SK-N-SH treated with all-trans-retinoic acid at 6 μM for 48 hours (cell line): Measurements from ENCODE around the gene PLOD2.

Source experiments
- CREB5 ChIP-seq: fragments of 250-450 bp; sonication (Bioruptor Pico); IDR thresholded peaks from 2 replicates; pipeline ENCODE4 v1.5.1; 2020; ENCODE audit warnings: low read depth, mild to moderate bottlenecking, moderate library complexity
- PATZ1 ChIP-seq: fragments of 250-450 bp; sonication (Bioruptor Pico); IDR thresholded peaks from 2 replicates; pipeline ENCODE4 v1.8.0; 2020; ENCODE audit warnings: mild to moderate bottlenecking, moderate library complexity, borderline replicate concordance
- POU6F1 ChIP-seq: fragments of 250-450 bp; sonication (Bioruptor Pico); IDR thresholded peaks from 2 replicates; pipeline ENCODE4 v1.8.0; 2021; ENCODE audit warnings: low read depth, mild to moderate bottlenecking, moderate library complexity, borderline replicate concordance
- PPARA ChIP-seq: fragments of 250-450 bp; sonication (Bioruptor Pico); IDR thresholded peaks from 2 replicates; pipeline ENCODE4 v1.5.0; 2020; ENCODE audit warnings: mild to moderate bottlenecking, borderline replicate concordance
- TCF4 ChIP-seq: fragments of 250-450 bp; sonication (Bioruptor Pico); IDR thresholded peaks from 2 replicates; pipeline ENCODE4 v1.8.0; 2021; ENCODE audit warnings: mild to moderate bottlenecking, moderate library complexity, borderline replicate concordance

GRCh38 chr3:146110161-146110560, 50.8 kb downstream of the PLOD2 start:
- no peak for TF ChIP-seq CREB5
- no peak for TF ChIP-seq PATZ1
- no peak for TF ChIP-seq PPARA (CRISPR knock-in tag)
- TF ChIP-seq TCF4 (CRISPR knock-in tag): no peak
- TF ChIP-seq POU6F1 (CRISPR knock-in tag): no peak
